HG03469 (cell line): ENCODE data around the gene SMYD3.

ENCODE experiments used
- ATAC-seq: cut with Tn5 transposase; IDR thresholded peaks from one replicate; pipeline ENCODE4 v1.9.1; 2021; ENCODE audit warnings: mild to moderate bottlenecking, moderate library complexity, moderate number of reproducible peaks; ENCODE audit not compliant: unreplicated experiment

SMYD3 gene

DNA sequence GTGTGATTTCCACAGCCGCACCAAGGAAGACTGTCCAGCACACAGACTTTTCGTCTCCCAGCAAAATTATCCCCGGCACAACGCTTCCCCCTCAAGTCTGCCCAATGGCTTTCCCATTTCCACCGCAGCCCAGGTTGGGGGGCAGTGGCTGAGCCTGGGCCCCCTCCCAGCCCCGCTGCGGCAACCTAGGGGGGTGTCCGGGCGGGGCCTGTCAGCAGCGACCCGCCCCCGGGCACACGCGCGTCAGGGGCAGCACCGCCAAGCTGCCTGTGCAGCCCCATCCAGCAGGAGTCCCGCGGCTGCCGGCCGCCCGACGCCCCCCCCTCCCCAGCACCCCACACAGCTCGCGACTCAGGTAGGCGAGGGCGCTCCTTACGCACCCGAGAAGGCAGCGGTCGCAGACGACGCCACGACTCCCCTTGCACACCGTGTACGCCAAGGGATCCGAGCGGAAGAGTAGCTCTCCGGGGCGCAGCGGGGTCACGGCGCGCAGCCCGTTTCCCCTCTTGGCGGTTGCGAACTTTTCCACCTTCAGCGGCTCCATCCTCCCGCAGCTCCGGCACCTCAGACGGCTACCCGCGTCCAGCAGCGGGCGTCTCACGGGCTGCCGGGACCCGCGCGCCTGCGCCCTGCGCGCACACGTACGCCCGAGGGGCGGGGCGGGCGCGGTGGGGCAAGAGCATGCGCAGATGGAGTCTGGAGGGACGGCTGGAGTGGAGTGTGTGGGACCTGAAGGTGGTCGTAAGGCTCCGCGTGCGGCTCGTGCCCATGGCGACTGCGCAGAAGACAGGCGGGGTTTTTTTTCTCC is at the start of gene SMYD3:
Gene SMYD3, minus strand, starts transcription at position 606 of the 808 bp plus-strand sequence.
- peak; percentile 66 for ATAC-seq

DNA sequence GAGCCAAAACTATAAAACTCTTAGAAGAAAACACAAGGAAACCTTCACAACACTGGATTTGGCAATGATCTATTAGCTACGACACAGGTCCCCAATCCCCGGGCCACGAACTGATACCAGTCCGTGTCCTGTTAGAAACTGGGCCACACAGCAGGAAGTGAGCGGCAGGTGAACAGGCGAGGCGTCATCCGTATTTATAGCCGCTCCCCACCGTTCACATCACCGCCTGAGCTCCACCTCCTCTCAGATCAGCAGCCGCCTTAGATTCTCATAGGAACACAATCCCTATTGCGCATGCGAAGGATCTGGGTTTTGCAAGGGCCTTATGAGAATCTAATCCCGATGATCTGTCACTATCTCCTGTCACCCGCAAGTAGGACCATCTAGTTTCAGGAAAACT is 47.1 kb upstream of the SMYD3 start:
- ATAC-seq = no peak

DNA sequence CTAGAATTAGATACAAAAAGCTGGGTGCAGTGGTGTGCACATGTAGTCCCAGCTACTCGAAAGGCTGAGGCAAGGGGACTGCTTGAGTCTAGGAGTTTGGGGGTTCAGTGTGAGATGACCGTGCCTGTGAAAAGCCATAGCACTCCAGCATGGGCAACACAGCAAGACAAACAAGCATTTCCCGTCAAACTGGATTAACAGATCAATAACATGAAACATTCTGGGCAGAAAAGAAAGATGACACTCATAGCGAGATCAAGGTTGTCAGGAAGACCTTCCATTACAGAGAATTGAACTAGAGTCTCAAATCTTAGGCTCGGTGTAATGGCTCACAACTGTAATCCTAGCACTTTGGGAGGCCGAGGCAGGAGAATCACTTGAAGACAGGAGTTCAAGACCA is 45.0 kb upstream of the SMYD3 start:
- no peak for ATAC-seq

DNA sequence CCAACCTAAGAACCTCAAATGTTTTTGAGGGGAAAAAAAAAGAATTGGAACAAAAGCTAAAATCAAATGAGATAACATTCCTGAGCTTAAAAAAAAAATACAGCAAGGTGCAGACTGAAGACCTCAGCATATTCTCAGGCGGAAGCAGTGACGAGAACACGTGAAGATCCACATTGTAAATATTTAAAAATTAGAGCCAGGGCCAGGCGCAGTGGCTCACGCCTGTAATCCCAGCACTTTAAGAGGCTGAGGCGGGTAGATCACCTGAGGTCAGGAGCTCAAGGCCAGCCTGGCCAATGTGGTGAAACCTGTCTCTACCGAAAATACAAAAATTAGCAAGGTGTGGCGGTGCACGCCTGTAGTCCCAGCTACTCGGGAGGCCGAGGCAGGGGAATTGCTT is 43.3 kb upstream of the SMYD3 start:
- ATAC-seq = no peak

DNA sequence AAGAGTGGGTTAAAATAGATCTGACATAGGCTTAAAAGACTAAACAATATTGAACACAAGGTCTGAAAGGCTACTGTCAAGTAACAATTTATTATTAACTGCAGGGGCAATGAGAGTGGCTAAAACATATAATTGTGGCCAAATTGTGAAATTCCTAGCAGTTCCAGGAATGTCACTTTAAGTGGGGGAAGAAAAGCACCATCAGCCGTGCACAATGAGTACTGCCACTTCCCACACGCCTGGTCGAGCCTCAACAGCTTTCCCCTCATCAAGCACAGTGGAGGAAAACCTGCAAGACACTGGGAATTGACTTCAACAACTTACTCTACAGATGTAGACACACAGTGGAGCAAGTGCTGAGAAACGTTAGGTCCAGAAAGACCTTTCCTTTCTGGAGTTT is 42.6 kb upstream of the SMYD3 start:
- ATAC-seq = no peak

DNA sequence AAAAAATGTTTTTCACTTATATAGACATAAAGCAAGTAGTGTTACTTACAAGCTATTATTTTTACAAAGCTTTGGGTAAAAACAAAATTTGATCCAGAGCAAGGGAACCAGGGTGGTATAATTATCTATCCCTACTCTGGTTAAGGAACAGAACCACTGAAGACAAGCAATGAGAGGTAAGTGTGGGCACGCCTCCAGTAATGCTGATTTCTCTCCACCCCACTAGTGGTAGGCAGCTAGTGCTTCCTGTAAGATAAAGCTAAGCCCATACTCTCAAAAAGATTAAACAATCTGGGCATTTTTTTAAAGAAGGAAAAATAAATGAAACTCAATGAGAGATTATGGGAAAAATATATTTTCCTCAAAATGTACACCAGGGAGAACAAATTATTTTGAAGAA is 36.9 kb upstream of the SMYD3 start:
- ATAC-seq = no peak

DNA sequence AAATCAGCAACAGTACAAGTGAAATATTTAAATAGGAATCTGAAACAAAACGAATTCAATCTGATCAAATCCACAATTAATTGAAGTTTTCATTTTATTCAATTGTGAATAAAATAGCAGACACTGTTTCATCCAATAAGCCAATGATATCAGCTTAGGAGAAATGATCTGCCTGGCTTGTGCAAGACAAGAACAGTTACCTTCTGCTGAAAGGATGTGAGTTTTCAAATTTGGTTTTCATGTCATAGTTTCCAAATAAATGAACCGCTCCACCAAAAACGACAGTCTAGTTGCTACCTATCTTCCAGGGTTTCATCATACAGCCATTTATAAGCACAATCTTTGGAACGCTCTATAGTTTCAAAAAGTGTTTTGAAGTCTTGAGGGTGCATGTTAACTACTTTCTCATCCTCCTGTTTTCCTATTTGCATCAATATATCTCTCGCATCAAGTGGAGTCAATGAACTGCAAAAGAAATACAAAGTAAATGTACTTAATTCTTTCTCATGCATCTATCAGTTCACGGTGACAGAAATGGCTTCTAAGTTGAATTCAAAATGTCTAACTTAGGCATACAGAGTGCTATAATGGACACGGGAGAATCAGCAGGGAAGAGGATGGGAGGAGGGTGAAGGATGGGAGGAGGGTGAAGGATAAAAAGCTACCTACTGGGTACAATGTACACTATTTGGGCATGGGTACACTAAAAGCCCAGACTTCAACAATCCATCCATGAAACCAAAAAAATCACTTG is 33.8 kb upstream of the SMYD3 start:
- ATAC-seq = no peak

DNA sequence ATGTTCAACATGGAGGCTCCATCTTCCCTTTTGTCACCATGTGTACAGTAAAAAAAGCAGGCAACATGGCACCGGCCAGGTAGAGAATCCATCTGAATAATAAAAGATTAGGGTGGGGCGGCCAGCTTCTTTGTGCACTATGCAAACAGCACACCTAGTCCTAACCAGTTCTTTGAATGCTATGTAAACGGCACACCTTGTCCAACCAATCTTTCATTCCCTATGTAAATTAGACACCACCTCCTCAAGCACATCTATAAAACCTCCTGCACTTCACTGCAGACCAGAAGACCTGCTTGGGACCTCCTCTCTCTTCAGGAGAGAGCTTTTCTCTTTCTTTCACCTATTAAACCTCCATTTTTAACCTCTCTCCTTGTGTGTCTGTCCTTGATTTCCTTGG is 30.8 kb upstream of the SMYD3 start:
- ATAC-seq = no peak

DNA sequence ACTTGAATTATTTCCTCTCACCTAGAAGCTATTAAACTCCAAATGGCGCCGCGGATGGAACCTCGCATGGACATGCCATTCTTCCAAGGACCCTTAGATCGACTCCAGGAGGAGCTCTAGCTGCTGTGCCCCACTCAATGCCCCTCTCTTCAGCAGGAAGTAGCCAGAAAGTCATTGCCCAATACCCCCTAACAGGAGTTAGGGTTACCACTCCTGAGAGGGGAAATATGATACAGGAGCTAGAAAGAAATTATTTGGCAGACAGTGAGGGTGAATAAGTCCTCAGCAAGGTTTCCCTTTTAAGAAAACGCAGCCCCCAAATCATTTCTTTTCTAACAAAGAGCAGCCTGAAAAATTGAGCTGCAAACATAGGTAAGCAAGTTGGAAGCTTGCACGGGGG is 30.4 kb upstream of the SMYD3 start:
- no peak for ATAC-seq

DNA sequence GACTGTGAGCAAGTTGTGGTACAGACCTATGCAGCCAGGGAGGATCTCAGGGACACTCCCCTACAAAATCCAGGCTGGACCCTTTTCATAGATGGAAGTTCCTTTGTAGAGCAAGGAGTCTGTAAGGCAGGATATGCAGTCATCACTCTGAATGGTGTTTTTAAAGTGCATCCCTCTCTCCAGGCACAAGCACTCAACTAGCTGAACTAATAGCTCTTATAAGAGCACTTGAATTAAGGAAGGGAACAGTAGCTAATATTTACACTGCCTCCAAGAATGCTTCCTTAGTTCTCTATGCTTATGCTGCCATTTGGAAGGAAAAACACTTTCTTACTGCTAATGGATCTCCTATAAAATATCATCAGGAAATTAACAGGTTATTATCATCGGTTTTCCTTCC is 27.0 kb upstream of the SMYD3 start:
- no peak for ATAC-seq

DNA sequence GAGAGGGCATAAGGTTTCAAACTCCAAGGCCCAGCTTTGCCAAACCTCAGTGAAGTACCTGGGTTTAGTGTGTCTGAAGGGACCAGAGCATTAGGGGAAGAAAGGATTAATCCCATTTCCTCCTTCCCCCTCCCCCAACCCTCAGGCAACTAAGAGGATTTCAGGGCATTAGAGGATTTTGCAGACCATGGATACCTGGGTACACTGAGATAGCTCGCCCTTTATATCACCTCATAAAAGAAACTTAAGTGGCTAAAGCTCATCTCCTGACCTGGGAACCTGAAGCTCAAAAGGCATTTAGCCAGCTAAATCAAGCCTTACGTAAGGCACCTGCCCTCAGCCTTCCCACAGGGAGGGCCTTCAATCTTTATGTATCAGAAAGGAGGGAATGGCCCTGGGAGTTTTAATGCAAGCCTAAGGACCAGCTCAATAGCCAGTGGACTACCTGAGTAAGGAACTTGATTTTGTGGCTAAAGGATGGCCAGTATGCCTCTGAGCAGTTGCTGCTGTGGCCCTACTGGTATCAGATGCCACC is 26.4 kb upstream of the SMYD3 start:
- ATAC-seq = no peak

DNA sequence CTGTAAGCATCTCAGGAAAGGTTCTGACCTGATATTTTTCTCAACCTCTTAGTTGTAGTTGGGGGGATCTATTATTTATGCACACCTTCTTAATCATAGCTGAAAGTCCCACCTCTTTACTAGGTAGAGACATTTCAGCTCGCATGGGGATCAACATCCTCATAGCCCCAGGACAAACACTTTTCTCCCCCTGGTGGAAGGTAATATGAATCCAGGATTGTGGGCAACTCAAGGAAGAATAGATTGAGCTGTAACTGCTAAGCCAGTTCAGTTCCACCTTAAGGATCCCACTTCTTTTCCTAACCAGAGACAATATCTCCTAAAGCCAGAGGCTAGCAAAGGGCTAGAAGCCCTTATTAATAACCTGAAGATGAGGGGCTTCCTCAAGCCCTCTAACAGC is 25.4 kb upstream of the SMYD3 start:
- ATAC-seq = no peak

DNA sequence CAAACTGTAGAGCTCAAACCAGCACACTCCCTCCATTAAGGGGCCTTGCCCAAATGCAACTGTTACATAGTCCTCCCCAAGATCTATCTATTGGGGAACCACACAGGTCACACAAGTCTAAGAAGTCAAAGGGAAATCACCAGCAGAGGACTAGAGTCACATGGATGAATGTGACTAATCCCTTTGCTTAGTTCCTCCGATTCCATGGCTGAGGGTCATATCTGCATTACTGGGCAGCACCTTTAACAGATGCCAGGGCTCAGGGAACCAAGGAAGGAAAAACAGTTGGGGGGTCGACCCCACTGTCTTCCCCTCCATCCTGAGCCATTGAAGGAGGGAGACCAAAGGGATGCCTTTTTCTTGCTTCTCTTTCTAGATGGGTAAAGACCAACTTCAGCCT is 23.4 kb upstream of the SMYD3 start:
- no peak for ATAC-seq

DNA sequence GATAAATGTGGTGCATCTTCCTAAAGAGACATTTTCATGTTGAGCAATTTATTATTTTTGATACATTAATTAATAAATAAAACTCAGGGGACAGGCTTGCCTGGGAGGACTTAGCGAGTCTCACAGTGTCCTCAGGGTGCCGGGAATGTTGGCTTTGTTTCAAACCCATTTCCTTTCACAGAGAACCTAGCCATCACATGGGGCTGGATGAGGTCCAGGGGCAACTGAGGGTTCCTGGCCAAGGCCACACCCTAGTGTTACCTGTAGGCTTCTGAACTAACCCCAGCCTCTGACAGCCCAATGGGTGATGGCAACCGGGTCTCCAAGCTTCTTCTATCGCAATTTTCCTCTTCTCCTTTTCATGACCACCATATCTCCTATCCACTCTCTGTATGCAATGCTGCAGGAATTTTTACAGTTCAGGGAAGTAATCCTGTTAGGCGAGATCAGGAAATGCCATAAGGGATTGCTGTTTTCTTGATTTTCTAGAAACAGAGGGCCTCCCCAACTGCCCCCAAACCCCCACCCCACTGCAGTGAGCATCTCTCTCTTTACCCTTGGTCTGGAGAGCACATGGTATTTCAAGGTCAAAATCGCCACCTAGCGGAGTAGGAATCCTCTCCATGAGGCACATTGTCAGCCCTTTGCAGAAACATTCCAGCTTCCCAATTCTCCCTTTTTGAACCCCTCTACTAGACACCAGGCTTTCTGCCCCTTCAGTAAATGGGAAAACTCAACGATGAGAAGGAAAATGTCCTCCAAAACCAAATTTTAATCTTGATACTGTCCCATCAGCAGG is 22.1 kb upstream of the SMYD3 start:
- ATAC-seq = no peak

DNA sequence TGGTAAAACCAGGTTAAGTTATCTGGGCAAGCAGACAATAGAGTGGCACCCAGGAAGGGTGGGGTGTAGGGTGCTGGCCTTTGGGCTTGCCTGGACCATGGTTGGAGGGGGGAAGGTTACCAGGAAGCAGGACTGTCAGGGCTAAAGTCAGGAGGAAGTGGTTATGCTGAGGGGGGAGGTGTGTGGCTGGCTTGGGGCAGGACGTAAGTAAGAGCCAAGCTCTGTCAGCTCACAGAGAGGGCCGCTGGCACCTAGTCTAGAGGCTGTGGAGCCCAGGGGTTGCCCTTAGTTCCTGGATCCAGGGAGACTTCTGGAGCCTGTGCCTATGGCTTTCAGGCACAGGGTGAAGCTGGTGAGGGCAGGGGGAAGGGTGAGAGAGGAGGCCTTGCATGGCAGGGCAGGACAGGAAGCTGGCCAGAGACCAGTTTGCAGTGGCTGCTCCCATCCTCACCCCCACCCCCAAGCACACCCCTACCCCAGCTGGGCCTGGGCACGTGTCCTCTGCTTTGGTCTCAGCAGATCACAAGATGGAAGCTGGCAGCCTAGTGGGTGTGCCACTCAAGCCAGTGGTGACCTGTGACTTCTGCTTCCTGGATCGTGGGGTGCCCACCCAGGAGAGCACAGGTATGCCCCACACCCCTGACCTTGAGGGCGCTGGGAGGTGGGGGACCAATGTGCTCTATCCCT is 20.5 kb upstream of the SMYD3 start:
- ATAC-seq = no peak

DNA sequence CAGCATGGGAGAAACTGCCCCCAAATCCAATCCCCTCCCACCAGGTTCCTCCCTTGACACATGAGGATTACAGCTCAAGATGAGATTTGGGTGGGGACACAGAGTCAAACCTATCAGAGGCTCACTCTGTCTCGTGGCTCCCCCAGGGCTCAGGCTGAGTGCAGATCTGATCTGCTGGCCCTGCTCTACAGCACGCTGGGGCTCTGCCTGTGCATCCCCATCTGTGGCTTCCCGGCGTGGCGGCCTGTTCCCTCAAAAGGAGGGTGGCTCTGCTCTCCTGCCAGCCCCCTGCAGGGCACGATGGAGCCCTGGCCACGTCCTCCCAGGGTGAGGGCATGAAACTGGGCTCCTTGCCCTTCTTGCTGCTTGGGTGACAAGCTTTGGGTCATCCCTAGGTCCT is 19.8 kb upstream of the SMYD3 start:
- ATAC-seq = no peak

DNA sequence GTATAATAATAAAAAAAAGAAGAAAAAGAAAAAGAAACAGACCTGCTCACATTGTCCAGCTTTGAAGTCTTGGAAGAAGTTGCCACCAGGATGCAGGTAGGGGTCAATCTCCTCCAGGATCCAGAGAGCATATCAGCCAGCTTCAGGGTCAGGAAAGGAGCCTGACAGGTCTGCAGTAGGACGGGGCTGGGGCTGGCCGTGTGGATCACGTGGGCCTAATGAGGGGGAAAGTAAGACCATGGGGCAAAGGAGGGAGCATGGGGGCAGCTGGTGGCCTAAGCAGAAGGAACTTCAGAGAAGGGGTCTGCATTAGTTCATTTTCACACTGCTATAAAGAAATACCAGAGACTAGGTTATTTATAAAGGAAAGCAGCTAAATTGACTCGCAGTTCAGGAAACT is 19.3 kb upstream of the SMYD3 start:
- ATAC-seq = no peak

DNA sequence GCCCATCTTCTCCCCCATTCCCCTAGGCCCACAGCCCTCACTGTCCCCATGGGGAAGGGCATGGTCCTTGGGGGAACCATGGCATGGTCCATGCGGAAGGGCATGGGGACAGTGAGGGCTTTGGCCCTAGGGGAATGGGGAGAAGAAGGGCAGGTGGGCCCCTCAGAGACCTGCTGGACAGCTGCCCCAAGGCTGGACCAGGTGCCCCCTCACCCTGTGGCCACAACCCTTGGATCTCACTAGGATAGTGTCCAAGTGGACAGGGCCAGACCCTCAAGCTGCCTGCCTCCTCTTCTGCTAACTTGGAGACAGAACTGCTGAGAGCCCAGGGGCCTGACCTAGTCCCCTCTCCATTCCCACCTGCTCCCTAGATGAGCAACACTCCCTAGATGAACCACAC is 12.4 kb upstream of the SMYD3 start:
- ATAC-seq = no peak

DNA sequence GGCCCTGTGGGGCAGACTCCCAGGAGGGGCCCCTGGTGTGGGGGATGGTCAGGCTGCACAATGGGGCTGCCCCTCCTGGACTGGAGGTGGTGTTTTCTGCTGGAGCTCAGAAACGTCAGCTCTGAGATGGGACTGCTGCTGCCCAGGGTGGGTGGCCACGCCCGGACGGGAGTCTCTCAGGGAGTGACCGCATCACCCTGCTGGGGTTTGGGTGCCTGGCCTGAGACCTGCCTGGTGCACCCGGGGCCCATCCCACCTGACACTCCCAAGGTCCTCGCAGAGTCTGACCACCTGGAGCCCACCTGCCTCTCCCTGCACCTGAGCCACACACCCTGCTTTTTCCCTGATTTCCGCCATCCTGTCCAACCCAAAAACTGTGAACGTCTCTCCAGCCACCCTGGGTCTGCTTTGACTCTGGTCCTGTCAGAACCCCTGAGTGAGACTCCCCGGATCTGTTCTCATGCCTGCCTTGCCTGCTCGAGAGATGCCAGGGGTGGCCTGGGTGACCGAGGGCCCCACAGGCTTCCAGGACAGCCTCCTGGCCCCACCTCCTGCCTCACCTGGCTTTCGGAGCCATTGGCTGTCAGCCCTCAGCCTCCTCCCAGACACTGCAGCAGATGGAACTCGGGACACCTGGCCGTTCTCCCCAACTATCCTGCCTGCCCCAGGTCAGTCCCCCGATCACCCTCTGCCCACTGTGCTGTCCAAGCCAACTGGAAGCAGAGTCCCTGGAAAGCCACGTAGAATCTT is 11.6 kb upstream of the SMYD3 start:
- ATAC-seq = no peak

DNA sequence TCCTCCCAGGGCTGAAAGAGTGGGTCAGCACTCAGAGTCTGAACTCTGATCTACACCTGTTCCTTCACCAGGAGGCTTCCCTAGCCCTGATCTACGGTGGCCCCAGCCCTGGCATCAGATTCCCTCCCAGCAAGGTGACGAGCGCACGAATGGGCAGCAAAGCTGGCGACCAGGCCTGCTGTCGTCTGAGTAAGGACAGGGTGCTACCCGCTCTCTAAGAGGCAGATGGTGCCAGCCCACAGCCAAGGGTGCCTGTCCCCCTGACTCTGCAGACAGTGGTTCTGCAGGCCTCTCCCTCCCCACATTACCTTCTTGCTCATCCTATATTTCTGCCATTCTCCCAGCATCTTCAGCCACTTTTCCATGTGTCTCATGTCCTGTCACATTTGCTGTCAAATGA is 10.3 kb upstream of the SMYD3 start:
- no peak for ATAC-seq
